Neuronal stem cell (in vitro differentiated cells): ENCODE data around the gene RAB3C.
"Not testable (repeated sequence)": the region's sequence is repeated elsewhere in the genome, so short reads cannot be mapped to it uniquely, and the experiment has no call there.

Experiments
- DNase-seq: peaks from one replicate; pipeline ENCODE4 v3.0.0-alpha.2; 2013; ENCODE audit warnings: low spot score
- H2AFZ ChIP-seq: one replicate; pipeline ENCODE4 v1.6.1; 2013; ENCODE audit warnings: mild to moderate bottlenecking, low read length, inconsistent platforms
- H2AK5ac ChIP-seq: 2 replicates; pipeline ENCODE4 v1.6.1; 2013; ENCODE audit warnings: low read depth, mild to moderate bottlenecking, inconsistent platforms, low read length, moderate library complexity, mixed read lengths
- H2BK120ac ChIP-seq: 2 replicates; pipeline ENCODE4 v1.6.1; 2013; ENCODE audit warnings: low read depth, mild to moderate bottlenecking, inconsistent platforms, low read length, moderate library complexity, mixed read lengths
- H2BK12ac ChIP-seq: one replicate; pipeline ENCODE4 v1.6.1; 2013; ENCODE audit warnings: low read length, inconsistent platforms
- H2BK15ac ChIP-seq: 2 replicates; pipeline ENCODE4 v1.6.1; 2013; ENCODE audit warnings: mild to moderate bottlenecking, low read length, inconsistent platforms, mixed read lengths
- H2BK5ac ChIP-seq: one replicate; pipeline ENCODE4 v1.6.1; 2013; ENCODE audit warnings: inconsistent platforms, mild to moderate bottlenecking, low read length, moderate library complexity
- H3K14ac ChIP-seq: one replicate; pipeline ENCODE4 v1.6.1; 2013; ENCODE audit warnings: low read length, inconsistent platforms
- H3K18ac ChIP-seq: 2 replicates; pipeline ENCODE4 v1.6.1; 2013; ENCODE audit warnings: low read length, inconsistent platforms
- H3K23ac ChIP-seq: 2 replicates; pipeline ENCODE4 v1.6.1; 2013; ENCODE audit warnings: low read depth, mild to moderate bottlenecking, mixed read lengths, low read length, inconsistent platforms; ENCODE audit not compliant: poor library complexity
- H3K27ac ChIP-seq: replicated peaks from 3 replicates; pipeline ENCODE4 v1.5.1; 2013; ENCODE audit warnings: low read length, inconsistent platforms
- H3K27me3 ChIP-seq, 3 experiments: 2 replicates each; pipeline ENCODE4 v1.6.1; 2013; ENCODE audit warnings: low read length in 3 of 3, mild to moderate bottlenecking in 2 of 3, inconsistent platforms in 1 of 3, low read depth in 1 of 3, mixed read lengths in 1 of 3, moderate library complexity in 1 of 3; ENCODE audit not compliant: control insufficient read depth in 3 of 3, insufficient read depth in 3 of 3
- H3K36me3 ChIP-seq, 2 donors: replicated peaks in 1 of 2; 2 replicates each; pipeline ENCODE4 v1.6.1; 2013; ENCODE audit warnings: low read length in 2 of 2; ENCODE audit not compliant: control insufficient read depth in 2 of 2, insufficient read depth in 2 of 2
- H3K4ac ChIP-seq: 2 replicates; pipeline ENCODE4 v1.6.1; 2013; ENCODE audit warnings: inconsistent platforms, mild to moderate bottlenecking, low read length, moderate library complexity
- H3K4me1 ChIP-seq, 2 donors: 1 replicate in 1 of 2; 2 replicates in 1 of 2; pipeline ENCODE4 v1.6.1; 2013; ENCODE audit warnings: low read length in 2 of 2, low read depth in 1 of 2; ENCODE audit not compliant: control insufficient read depth in 2 of 2, insufficient read depth in 1 of 2
- H3K4me2 ChIP-seq: one replicate; pipeline ENCODE4 v1.6.1; 2013; ENCODE audit warnings: mild to moderate bottlenecking, low read length, inconsistent platforms; ENCODE audit not compliant: insufficient read depth, poor library complexity, severe bottlenecking
- H3K4me3 ChIP-seq, 2 donors: 2 replicates each; pipeline ENCODE4 v1.5.1; 2013; ENCODE audit warnings: low read length in 2 of 2, mild to moderate bottlenecking in 2 of 2, inconsistent platforms in 1 of 2, moderate library complexity in 1 of 2
- H3K79me1 ChIP-seq: one replicate; pipeline ENCODE4 v1.6.1; 2013; ENCODE audit warnings: low read depth, mild to moderate bottlenecking, inconsistent platforms, low read length, moderate library complexity
- H3K9ac ChIP-seq: one replicate; pipeline ENCODE4 v1.6.1; 2013; ENCODE audit warnings: mild to moderate bottlenecking, low read depth, low read length, inconsistent platforms; ENCODE audit not compliant: poor library complexity
- H3K9me3 ChIP-seq, 2 donors: replicated peaks in 1 of 2; 2 replicates each; pipeline versions ENCODE3 to v1.6.1; 2013; ENCODE audit warnings: low read length in 2 of 2, mild to moderate bottlenecking in 2 of 2, inconsistent platforms in 1 of 2, low read depth in 1 of 2, mixed read lengths in 1 of 2, moderate library complexity in 1 of 2; ENCODE audit not compliant: control insufficient read depth in 2 of 2, insufficient read depth in 1 of 2
- H4K8ac ChIP-seq: one replicate; pipeline ENCODE4 v1.6.1; 2013; ENCODE audit warnings: low read depth, mild to moderate bottlenecking, inconsistent platforms, low read length, moderate library complexity
- H4K91ac ChIP-seq: one replicate; pipeline ENCODE4 v1.6.1; 2013; ENCODE audit warnings: low read length, low read depth, mild to moderate bottlenecking, inconsistent platforms; ENCODE audit not compliant: poor library complexity
- WGBS, 2 donors: extraction: QIAGEN DNeasy Blood & Tissue Kit; methylation state at CpG; one replicate each; pipeline ENCODE4 v1.1.7; 2013; ENCODE audit warnings: missing lambda C conversion rate in 2 of 2, mixed read lengths in 1 of 2; ENCODE audit not compliant: insufficient read length in 2 of 2, insufficient replicate concordance in 1 of 2; ENCODE audit errors: extremely low coverage in 2 of 2; 5-methylcytosine and 5-hydroxymethylcytosine counted together

RAB3C gene

DNA sequence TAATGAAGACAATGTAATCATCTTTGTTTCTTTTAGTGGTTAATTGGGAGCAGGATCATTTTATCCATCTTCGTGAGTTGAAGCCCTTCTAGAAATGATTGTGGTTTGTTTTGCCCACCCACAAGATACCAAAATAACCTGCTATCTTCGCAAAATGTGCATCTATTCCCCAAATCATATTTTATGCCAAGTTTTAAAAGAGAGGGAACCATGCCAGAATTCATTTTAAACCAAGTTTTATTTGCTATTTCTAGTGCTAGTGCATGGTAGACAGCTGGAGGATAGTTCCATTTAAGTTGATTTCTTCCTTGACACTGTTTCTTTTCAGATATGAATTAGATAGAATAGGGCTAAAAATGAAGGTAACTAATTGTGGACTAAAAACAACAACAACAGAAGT is 104.2 kb downstream of the RAB3C start:
- no peak for DNase-seq
- no peak overlapping the region for H2BK15ac ChIP-seq
- H3K4ac ChIP-seq: no peak overlapping the region
- no peak overlapping the region for H3K4me2 ChIP-seq
- H3K18ac ChIP-seq: no peak overlapping the region
- no peak overlapping the region for H3K4me3 ChIP-seq
- no peak overlapping the region for H2BK5ac ChIP-seq
- H3K9ac ChIP-seq: no peak overlapping the region
- H2AK5ac ChIP-seq: no peak overlapping the region
- no peak overlapping the region for H3K23ac ChIP-seq
- H2AFZ ChIP-seq: no peak overlapping the region
- H2BK120ac ChIP-seq: no peak overlapping the region
- no peaks in the 10 kb centered on the region for H3K79me1 ChIP-seq
- H3K14ac ChIP-seq: no peak overlapping the region
- WGBS, 2 donors: no CpG with 5 or more reads among the region's 2 CpGs
- no peak overlapping the region for H3K27ac ChIP-seq
- no peaks in the 10 kb centered on the region for H3K4me1 ChIP-seq
- no peaks in the 10 kb centered on the region for H3K36me3 ChIP-seq
- H4K8ac ChIP-seq: no peak overlapping the region
- no peak overlapping the region for H2BK12ac ChIP-seq
- H3K27me3 ChIP-seq: no peaks in the 10 kb centered on the region
- H4K91ac ChIP-seq: no peak overlapping the region
- no peaks in the 10 kb centered on the region for H3K9me3 ChIP-seq

- DNase-seq: no peak
- Histone ChIP-seq H3K9me3 (no peaks in the 10 kb centered on the region), H3K4me3 (no peak overlapping the region), H3K27ac (no peak overlapping the region), H4K91ac (no peak overlapping the region), H3K4ac (no peak overlapping the region), H3K4me2 (no peak overlapping the region), H3K36me3 (no peaks in the 10 kb centered on the region), H2BK12ac (no peak overlapping the region), H2BK120ac (no peak overlapping the region), H2AK5ac (no peak overlapping the region), H3K18ac (no peak overlapping the region), H3K14ac (no peak overlapping the region), H3K23ac (no peak overlapping the region), H4K8ac (no peak overlapping the region), H3K27me3 (no peaks in the 10 kb centered on the region), H3K9ac (no peak overlapping the region), H2BK15ac (no peak overlapping the region), H2BK5ac (no peak overlapping the region), H2AFZ (no peak overlapping the region), H3K79me1 (no peaks in the 10 kb centered on the region), H3K4me1 (no peaks in the 10 kb centered on the region)
These were observed 104.7 kb downstream of the RAB3C start for GRCh38 chr5:58687595-58687994.

GRCh38 chr5:58699088-58699761 is 116.3 kb downstream of the RAB3C start:
- not testable (repeated sequence) for H2AFZ ChIP-seq, DNase-seq
- WGBS, 2 donors: no CpG with 5 or more reads among the region's 5 CpGs

GRCh38 chr5:58699762-58700118 is 116.9 kb downstream of the RAB3C start:
- Histone ChIP-seq H3K4ac (no peak overlapping the region), H3K9me3 (no peaks in the 10 kb centered on the region), H3K23ac (no peak overlapping the region), H2AK5ac (no peak overlapping the region), H3K14ac (no peak overlapping the region), H3K4me1 (no peaks in the 10 kb centered on the region), H3K18ac (no peak overlapping the region), H3K9ac (no peak overlapping the region), H2BK5ac (no peak overlapping the region), H2BK15ac (no peak overlapping the region), H4K91ac (no peak overlapping the region), H2BK12ac (no peak overlapping the region), H3K4me2 (no peak overlapping the region), H3K4me3 (no peak overlapping the region), H2BK120ac (no peak overlapping the region), H3K79me1 (no peaks in the 10 kb centered on the region), H3K27me3 (no peaks in the 10 kb centered on the region), H2AFZ (no peak overlapping the region), H3K36me3 (no peaks in the 10 kb centered on the region), H4K8ac (no peak overlapping the region), H3K27ac (no peak overlapping the region)
- no CpG with 5 or more reads among the region's 6 CpGs for WGBS, 2 donors
- DNase-seq: no peak

More at GRCh38 chr5:58699088-58699761, 116.3 kb downstream of the RAB3C start:
- H3K36me3 ChIP-seq, H3K27ac ChIP-seq, H3K18ac ChIP-seq, H3K4me1 ChIP-seq, H3K27me3 ChIP-seq, H3K4me2 ChIP-seq, H3K79me1 ChIP-seq, H2AK5ac ChIP-seq, H3K9ac ChIP-seq, H2BK12ac ChIP-seq, H3K14ac ChIP-seq, H4K91ac ChIP-seq, H2BK5ac ChIP-seq, H3K4me3 ChIP-seq, H3K4ac ChIP-seq, H4K8ac ChIP-seq, H3K23ac ChIP-seq, H2BK15ac ChIP-seq, H2BK120ac ChIP-seq, H3K9me3 ChIP-seq: not testable (repeated sequence)
